K562 (cell line): Measurements from ENCODE around the gene FPR1. TPM values are rescaled to one million over a fixed set of nuclear protein-coding genes. Genes with fewer than 3 reads are reported as not detected.

Source experiments
- BDP1 ChIP-seq: IDR thresholded peaks from 3 replicates; pipeline ENCODE4 v1.6.1; 2011; ENCODE audit not compliant: insufficient read length, insufficient read depth
- BRF2 ChIP-seq: IDR thresholded peaks from 3 replicates; pipeline ENCODE4 v1.6.1; 2011; ENCODE audit warnings: borderline replicate concordance, mild to moderate bottlenecking; ENCODE audit not compliant: insufficient read length, insufficient read depth
- CCAR2 ChIP-seq: fragments of 200-400 bp; formaldehyde crosslinking; IDR thresholded peaks from 2 replicates; pipeline ENCODE4 v1.6.1; 2017; ENCODE audit warnings: mild to moderate bottlenecking, low read depth, low read length
- CREM ChIP-seq: IDR thresholded peaks from 2 replicates; pipeline ENCODE4 v1.6.1; 2014; ENCODE audit warnings: antibody characterized with exemption, low read depth
- FIP1L1 ChIP-seq: fragments of 200-400 bp; formaldehyde crosslinking; IDR thresholded peaks from 2 replicates; pipeline ENCODE4 v1.6.1; 2018; ENCODE audit warnings: mild to moderate bottlenecking, low read depth, low read length; ENCODE audit not compliant: poor library complexity, severe bottlenecking
- KLF6 ChIP-seq: fragments of 250-450 bp; sonication (Bioruptor Pico); IDR thresholded peaks from 2 replicates; pipeline ENCODE4 v1.4.0; 2020; ENCODE audit warnings: mild to moderate bottlenecking, moderate library complexity, borderline replicate concordance
- MBD2 ChIP-seq: sonication (generic); IDR thresholded peaks from 2 replicates; pipeline ENCODE4 v1.6.1; 2016; ENCODE audit warnings: low read depth, borderline replicate concordance
- PRMT5 ChIP-seq: sonication (generic); formaldehyde crosslinking; IDR thresholded peaks from 2 replicates; pipeline ENCODE4 v1.5.0; 2020; ENCODE audit warnings: missing genetic modification reagents
- TBL1XR1 ChIP-seq, 2 experiments: IDR thresholded peaks; 2 replicates each; pipeline ENCODE4 v1.6.1; 2012; ENCODE audit warnings: improper control_type of control experiment in 2 of 2, low read length in 2 of 2, mild to moderate bottlenecking in 1 of 2
- ZFP1 ChIP-seq: fragments of 450-650 bp; formaldehyde crosslinking; IDR thresholded peaks from 2 replicates; pipeline ENCODE4 v1.4.0; 2020; ENCODE audit warnings: mild to moderate bottlenecking, mixed read lengths
- ZNF79 ChIP-seq: fragments of 250-450 bp; sonication (Bioruptor Pico); IDR thresholded peaks from 2 replicates; pipeline ENCODE4 v1.4.0; 2020; ENCODE audit warnings: low read depth, mild to moderate bottlenecking, moderate library complexity
- polyA plus RNA-seq, 8 experiments: library from polyadenylated mRNA; depleted of rRNA in 4 of 8; stranded (reverse) in 5 of 8; unstranded in 3 of 8; fragments of >200 nt; fragmentation: Nextera tagmentation in 2 of 8; fragmentation: Illumina TruSeq in 1 of 8; extraction: Ambion mirVana in 2 of 8; extraction: Trizol in 1 of 8; gene quantifications; 2 replicates each; pipeline versions ENCODE4 v1.2.1 to v1.2.3, GENCODE V29; 2011 to 2014; ENCODE audit warnings: inconsistent platforms in 1 of 8, missing spikeins in 1 of 8
- total RNA-seq, 7 experiments: library from RNA; depleted of rRNA in 6 of 7; stranded (reverse); fragments of >200 nt in 6 of 7; fragmentation: Illumina TruSeq in 2 of 7; extraction: Trizol in 2 of 7; gene quantifications; 2 replicates each; pipeline versions ENCODE4 v1.2.1 to v1.2.3, GENCODE V29; 2011 to 2021; ENCODE audit warnings: low replicate concordance in 1 of 7
- TF ChIP-seq, protein P1 (sequence below), 2 experiments: fragments of 450-650 bp; IDR thresholded peaks; 2 replicates each; pipeline ENCODE4 v1.6.1; 2018; ENCODE audit warnings: mild to moderate bottlenecking in 2 of 2, low read depth in 1 of 2; ENCODE audit not compliant: partially characterized antibody in 2 of 2
- TF ChIP-seq, protein P2 (sequence below), 3 experiments: IDR thresholded peaks in 2 of 3; conservative IDR thresholded peaks in 1 of 3; 2 replicates each; pipeline ENCODE4 v1.5.1; 2011 to 2012; ENCODE audit warnings: low read length in 3 of 3, mild to moderate bottlenecking in 3 of 3, control low read depth in 2 of 3, improper control_type of control experiment in 1 of 3, inconsistent platforms in 1 of 3, low read depth in 1 of 3, mixed read lengths in 1 of 3, moderate library complexity in 1 of 3; ENCODE audit not compliant: insufficient read depth in 2 of 3
- TF ChIP-seq, protein P3 (sequence below): fragments of 250-450 bp; sonication (Bioruptor Pico); IDR thresholded peaks from 2 replicates; pipeline ENCODE4 v1.5.0; 2020; ENCODE audit warnings: mild to moderate bottlenecking, borderline replicate concordance

FPR1 gene
- total and polyA plus RNA-seq, 9 of the 15 experiments (the other 6 are each of a cell fraction or from before 2014, with no cell fraction given), result 0.06 to 0.25 (median 0.14) TPM; not detected in 4

GRCh38 chr19:51799034-51799773 is 47.5 kb upstream of the FPR1 start (continued):
- TF ChIP-seq CCAR2 (no peak), PRMT5 (CRISPR knock-in tag) (no peak), BRF2 (no peak), ZNF79 (CRISPR knock-in tag) (peak; percentile 60; the same call in 1 of the 2 replicates), KLF6 (CRISPR knock-in tag) (peak; percentile 53; the same call in 1 of the 2 replicates), CREM (peak; percentile 52; the same call in 1 of the 2 replicates), MBD2 (0 out of 2 replicates have a peak, but pooled peaks have one; percentile 29), ZFP1 (no peak), BDP1 (no peak), TBL1XR1 (IDR thresholded peaks at IDR 0.05; ENCODE audit: low read length in 2 of 2) (peak in 1 of 2 experiments; percentile 60; a peak in 1 of 4 replicates), FIP1L1 (no peak)
- TF ChIP-seq, protein P1, sequence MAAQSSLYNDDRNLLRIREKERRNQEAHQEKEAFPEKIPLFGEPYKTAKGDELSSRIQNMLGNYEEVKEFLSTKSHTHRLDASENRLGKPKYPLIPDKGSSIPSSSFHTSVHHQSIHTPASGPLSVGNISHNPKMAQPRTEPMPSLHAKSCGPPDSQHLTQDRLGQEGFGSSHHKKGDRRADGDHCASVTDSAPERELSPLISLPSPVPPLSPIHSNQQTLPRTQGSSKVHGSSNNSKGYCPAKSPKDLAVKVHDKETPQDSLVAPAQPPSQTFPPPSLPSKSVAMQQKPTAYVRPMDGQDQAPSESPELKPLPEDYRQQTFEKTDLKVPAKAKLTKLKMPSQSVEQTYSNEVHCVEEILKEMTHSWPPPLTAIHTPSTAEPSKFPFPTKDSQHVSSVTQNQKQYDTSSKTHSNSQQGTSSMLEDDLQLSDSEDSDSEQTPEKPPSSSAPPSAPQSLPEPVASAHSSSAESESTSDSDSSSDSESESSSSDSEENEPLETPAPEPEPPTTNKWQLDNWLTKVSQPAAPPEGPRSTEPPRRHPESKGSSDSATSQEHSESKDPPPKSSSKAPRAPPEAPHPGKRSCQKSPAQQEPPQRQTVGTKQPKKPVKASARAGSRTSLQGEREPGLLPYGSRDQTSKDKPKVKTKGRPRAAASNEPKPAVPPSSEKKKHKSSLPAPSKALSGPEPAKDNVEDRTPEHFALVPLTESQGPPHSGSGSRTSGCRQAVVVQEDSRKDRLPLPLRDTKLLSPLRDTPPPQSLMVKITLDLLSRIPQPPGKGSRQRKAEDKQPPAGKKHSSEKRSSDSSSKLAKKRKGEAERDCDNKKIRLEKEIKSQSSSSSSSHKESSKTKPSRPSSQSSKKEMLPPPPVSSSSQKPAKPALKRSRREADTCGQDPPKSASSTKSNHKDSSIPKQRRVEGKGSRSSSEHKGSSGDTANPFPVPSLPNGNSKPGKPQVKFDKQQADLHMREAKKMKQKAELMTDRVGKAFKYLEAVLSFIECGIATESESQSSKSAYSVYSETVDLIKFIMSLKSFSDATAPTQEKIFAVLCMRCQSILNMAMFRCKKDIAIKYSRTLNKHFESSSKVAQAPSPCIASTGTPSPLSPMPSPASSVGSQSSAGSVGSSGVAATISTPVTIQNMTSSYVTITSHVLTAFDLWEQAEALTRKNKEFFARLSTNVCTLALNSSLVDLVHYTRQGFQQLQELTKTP (IDR thresholded peaks at IDR 0.05; ENCODE audit: low read depth in 1 of 2, partially characterized antibody in 2 of 2), result peak in 1 of 2 experiments; percentile 56
- TF ChIP-seq, protein P2, sequence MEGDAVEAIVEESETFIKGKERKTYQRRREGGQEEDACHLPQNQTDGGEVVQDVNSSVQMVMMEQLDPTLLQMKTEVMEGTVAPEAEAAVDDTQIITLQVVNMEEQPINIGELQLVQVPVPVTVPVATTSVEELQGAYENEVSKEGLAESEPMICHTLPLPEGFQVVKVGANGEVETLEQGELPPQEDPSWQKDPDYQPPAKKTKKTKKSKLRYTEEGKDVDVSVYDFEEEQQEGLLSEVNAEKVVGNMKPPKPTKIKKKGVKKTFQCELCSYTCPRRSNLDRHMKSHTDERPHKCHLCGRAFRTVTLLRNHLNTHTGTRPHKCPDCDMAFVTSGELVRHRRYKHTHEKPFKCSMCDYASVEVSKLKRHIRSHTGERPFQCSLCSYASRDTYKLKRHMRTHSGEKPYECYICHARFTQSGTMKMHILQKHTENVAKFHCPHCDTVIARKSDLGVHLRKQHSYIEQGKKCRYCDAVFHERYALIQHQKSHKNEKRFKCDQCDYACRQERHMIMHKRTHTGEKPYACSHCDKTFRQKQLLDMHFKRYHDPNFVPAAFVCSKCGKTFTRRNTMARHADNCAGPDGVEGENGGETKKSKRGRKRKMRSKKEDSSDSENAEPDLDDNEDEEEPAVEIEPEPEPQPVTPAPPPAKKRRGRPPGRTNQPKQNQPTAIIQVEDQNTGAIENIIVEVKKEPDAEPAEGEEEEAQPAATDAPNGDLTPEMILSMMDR (IDR thresholded peaks at IDR 0.05 in 2 of 3, conservative IDR thresholded peaks at IDR 0.05 in 1 of 3; ENCODE audit: insufficient read depth in 2 of 3, low read depth in 1 of 3, low read length in 3 of 3), result peak; percentile 19 to 39 (median 38); a peak in 4 of 6 replicates
- TF ChIP-seq, protein P3, sequence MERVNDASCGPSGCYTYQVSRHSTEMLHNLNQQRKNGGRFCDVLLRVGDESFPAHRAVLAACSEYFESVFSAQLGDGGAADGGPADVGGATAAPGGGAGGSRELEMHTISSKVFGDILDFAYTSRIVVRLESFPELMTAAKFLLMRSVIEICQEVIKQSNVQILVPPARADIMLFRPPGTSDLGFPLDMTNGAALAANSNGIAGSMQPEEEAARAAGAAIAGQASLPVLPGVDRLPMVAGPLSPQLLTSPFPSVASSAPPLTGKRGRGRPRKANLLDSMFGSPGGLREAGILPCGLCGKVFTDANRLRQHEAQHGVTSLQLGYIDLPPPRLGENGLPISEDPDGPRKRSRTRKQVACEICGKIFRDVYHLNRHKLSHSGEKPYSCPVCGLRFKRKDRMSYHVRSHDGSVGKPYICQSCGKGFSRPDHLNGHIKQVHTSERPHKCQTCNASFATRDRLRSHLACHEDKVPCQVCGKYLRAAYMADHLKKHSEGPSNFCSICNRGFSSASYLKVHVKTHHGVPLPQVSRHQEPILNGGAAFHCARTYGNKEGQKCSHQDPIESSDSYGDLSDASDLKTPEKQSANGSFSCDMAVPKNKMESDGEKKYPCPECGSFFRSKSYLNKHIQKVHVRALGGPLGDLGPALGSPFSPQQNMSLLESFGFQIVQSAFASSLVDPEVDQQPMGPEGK (CRISPR knock-in tag), result no peak
